Activated CD8-positive, alpha-beta memory T cell treated with anti-CD3 and anti-CD28 coated beads for 4 hours (primary cell): ENCODE data around the gene CROCC2.

ENCODE experiments used
- DNase-seq, 2 donors: peaks; one replicate each; pipeline ENCODE4 v3.0.0-alpha.2; 2020; ENCODE audit warnings: low read depth in 2 of 2

The CROCC2 gene

GRCh38 chr2:240998995-240999791, 93.1 kb downstream of the CROCC2 start:
- no peak for DNase-seq

- no peak for DNase-seq
Measured at GRCh38 chr2:240999873-241000541, 93.9 kb downstream of the CROCC2 start.

DNA sequence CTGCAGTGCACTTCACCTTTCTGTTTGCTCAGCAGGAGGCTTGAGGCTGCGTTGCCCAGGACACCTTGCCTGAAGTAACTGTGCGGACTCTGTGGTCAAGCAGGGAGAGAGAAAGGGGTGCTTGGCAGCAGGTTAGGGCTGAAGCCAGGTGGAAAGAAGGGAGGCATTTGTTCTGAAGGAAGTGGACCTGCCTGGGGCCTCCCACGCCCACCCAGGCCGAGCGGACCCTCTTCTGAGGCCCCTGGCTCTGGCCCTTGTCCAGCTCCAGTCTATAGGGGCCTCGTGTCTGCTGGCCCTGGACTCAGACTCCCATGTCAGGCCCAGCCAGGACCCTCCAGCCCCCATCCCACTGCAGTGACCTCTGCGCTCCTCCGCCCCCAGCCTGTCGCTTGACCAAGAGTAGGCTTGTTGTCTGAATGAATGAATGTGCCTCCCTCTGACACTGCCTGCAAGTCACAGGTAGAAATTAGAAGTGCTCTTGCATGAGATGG, 94.7 kb downstream of the CROCC2 start:
- no peak for DNase-seq

- DNase-seq = no peak
Measured at GRCh38 chr2:241001413-241002274, 95.5 kb downstream of the CROCC2 start.

- DNase-seq = no peak
Measured at GRCh38 chr2:241002275-241003046, 96.3 kb downstream of the CROCC2 start.

- DNase-seq = no peak
Measured at GRCh38 chr2:241003047-241003360, 96.9 kb downstream of the CROCC2 start.

DNA sequence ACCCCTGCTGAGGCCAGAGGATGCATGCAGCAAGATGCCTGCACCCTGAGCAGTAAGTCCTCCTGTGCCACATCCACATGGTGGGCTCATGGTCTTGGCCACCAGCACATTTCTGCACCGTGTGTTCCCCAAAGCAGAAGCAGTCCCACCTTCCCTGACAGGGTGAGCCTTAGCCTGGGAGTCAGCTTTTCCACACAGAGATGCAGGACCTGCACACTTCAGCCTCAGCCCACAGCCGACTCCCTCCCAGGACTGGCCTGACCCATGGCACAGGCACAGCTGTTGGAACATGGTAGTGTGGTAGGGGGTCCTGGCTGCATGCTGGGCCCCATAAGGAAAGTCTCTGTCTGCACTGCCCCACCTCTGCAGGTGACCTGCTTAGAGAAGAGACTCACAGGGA, 97.2 kb downstream of the CROCC2 start:
- DNase-seq = no peak

GRCh38 chr2:241003830-241004564, 97.9 kb downstream of the CROCC2 start:
- no peak for DNase-seq

GRCh38 chr2:241005569-241005968, 99.4 kb downstream of the CROCC2 start:
- DNase-seq = no peak

GRCh38 chr2:241006412-241006811, 100.3 kb downstream of the CROCC2 start:
- no peak for DNase-seq

DNA sequence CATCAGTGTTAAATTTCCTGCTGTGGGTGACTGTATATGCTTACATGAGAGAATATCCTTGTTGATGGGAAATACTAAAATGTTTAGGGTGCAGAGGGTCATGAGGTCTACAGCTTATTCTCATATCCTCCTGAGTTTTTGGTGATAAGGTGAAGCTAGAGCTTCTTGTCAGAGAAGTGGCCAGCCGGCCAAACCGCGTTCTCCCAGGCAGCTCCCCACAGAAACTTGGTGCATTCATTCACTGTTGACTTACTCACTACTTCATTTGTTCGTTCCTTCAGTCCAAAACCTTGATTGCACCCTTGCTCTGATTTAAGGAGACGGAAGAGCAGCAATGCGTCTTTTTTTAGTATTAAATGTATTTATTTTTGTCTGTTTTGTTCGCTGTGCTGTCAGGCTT, 101.0 kb downstream of the CROCC2 start:
- DNase-seq = no peak

DNA sequence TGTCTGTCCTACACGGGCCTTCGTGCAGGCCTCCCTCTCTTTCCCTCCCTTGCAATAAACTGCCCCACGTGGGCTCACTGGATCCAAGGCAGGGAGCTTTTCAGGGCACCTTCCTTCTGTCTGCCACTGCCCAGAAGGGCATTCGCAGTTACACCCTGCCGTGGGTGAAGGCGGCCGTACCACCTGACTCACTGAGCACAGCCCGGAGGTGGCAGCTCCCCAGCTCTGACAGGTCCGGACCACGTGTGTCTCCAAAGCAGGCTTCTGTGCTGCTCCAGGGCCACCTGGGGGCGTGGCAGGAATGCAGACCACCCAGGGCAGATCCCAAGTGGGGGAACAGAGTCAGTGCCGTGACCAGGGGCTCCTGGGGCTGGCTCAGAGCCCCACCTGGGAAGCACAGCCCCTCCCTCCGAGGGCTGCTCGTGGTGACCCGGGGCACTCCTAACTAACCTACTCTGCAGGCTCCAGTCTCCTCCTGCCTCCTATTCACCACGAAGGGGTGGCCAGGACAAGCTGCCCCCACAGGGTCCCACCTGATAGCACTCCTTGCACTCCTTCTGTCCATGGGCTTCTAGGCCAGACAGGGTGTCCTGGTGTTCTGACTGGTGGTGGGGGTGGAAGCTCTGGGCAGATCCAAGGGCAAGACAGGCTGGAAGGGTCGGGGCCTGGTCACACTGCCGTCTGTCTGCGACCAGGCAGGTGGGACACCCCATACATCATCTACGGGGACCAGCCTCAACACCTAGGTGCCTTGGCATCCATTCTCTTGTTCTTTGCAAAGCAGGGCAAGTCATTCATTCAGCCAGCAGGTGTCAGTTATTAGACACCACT, 102.0 kb downstream of the CROCC2 start:
- no peak for DNase-seq

DNA sequence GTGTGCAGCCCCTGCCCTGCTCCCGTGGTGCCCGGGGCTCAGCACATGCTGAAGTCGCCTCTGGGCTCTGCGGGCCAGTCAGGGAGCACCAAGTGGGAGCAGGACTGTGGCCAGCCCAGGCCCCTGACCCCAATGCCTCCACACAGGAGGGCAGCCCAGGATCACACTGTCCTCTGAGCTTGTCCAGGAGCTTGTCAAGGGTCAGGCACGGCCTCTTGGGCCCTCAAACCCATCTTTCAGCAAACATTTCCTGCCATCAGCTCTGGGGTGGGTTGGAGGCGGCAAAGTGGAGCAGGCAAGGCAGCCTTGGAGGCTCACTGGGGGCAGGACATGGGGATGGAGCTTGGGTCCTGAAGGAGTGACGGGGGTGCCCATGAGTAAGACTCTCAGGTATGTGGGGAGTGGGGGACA, 102.6 kb downstream of the CROCC2 start:
- no peak for DNase-seq

GRCh38 chr2:241009191-241009590, 103.1 kb downstream of the CROCC2 start:
- DNase-seq = no peak

DNA sequence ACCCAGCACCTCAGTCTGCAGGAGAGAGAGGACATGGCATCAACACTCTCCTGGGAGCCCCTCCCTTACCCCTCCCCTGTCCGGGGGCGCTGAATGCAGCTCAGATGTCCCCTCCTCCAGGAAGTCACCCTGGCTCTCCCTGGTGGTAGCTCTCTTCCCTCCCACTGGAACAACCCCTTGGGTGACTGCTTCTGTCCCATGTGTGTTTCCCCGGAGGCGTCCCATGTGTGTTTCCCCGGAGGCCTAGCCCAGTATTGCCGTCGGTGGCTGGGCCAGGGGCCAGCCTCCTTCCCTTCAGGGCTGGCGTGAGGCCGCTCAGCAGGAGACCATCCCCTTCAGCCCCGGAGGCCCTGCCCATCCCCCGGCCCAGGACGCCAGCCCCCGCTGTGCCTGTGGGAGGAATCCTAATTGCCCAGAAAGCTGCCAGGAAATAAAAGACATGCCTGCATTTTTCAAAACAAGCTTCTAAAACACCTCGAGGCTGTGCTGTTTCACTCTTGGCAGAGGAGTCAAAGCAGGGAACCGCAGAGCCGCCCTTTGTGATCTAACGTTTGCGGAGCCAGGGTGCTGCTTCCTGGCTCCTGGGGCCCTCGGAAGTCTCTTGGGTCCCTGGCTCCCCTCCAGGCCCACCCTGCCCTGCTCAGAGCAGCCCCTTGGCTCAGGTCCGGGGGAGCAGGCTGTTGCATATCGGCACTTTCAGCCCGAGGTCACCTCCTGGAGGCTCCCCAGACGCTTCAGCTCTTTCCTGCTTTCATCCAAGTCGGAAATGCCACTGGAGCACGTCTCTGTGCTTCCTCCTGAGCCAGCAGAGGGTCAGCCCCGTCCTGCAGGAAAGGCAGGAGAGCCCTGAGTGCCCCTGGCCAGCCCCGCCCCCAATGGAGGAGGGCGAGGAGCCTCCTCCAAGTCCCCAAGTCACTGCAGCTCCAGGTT, 103.7 kb downstream of the CROCC2 start:
- DNase-seq = no peak

DNA sequence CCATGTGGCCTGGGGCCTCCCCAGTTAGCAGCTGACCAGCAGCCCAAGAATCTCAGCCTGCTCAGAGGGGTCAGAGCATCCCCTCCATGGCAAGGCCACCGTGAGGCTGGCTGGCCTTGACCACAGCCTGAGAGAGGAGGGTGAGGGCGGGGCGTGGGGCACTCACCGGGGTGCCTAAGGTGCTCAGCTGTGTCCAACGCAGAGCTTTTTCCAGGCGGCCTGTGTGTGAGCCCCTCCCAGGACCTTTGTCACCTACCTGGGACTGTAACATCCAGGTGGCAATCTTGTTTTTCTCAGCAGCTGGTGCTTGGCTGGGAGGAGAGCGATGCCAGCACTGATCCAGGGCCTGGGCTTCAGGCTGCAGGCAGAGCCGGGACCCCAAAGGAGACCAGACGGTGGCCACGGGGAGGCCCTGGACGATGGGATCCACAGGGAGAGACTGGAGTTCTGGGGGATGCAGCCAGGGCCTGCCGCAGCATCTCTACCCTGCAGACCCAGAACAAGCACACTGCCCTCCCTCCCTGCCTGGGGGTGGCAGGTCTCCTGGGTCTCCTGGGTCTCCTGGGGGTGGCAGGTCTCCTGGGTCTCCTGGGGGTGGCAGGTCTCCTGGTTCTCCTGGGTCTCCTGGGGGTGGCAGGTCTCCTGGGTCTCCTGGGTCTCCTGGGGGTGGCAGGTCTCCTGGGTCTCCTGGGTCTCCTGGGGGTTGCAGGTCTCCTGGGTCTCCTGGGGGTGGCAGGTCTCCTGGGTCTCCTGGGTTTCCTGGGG, 104.6 kb downstream of the CROCC2 start:
- DNase-seq = no peak

DNA sequence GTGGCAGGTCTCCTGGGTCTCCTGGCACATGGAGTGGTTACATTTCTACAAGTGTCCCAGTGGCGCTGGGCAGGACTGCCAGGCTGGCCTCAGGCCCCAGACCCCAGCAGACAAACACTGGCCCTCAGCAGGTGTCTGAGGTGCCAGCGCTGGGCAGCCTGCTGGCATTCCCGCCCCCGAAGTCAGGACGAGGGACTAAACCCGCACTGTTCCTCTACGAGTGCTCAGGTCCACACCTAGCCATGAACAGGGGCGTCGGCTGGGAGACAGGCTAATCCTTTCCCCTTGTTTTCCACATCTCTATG, 105.1 kb downstream of the CROCC2 start:
- DNase-seq = no peak

GRCh38 chr2:241011751-241012510, 105.8 kb downstream of the CROCC2 start:
- no peak for DNase-seq
